HepG2 (cell line): ENCODE results near the gene POLR2H. TPM values are rescaled to one million over a fixed set of nuclear protein-coding genes. Genes with fewer than 3 reads are reported as not detected.
A peak's percentile ranks its signal among the peaks of the same experiment; 100 is the strongest.

Experiments used
- ATRX ChIP-seq: sonication (generic); formaldehyde crosslinking; IDR thresholded peaks from 2 replicates; pipeline ENCODE4 v1.4.0; 2020; ENCODE audit warnings: missing genetic modification reagents, borderline replicate concordance
- CENPT ChIP-seq: sonication (generic); formaldehyde crosslinking; IDR thresholded peaks from 2 replicates; pipeline ENCODE4 v1.8.0; 2022; ENCODE audit warnings: low read depth, mild to moderate bottlenecking, moderate library complexity, missing genetic modification reagents
- ETV5 ChIP-seq: IDR thresholded peaks from 2 replicates; pipeline ENCODE4 v1.6.1; 2018; ENCODE audit warnings: missing biosample characterization, missing genetic modification reagents, inconsistent platforms, borderline replicate concordance
- FOXC1 ChIP-seq: sonication (generic); formaldehyde crosslinking; IDR thresholded peaks from 2 replicates; pipeline ENCODE4 v1.8.0; 2022; ENCODE audit warnings: mild to moderate bottlenecking, missing genetic modification reagents, borderline replicate concordance
- GLI4 ChIP-seq: sonication (generic); formaldehyde crosslinking; IDR thresholded peaks from 2 replicates; pipeline ENCODE4 v1.5.1; 2020; ENCODE audit warnings: missing genetic modification reagents, mild to moderate bottlenecking, moderate library complexity, borderline replicate concordance
- SIX4 ChIP-seq: sonication (generic); formaldehyde crosslinking; IDR thresholded peaks from 2 replicates; pipeline ENCODE4 v1.4.0; 2020; ENCODE audit warnings: missing genetic modification reagents
- ZBTB38 ChIP-seq: sonication (generic); formaldehyde crosslinking; IDR thresholded peaks from 2 replicates; pipeline ENCODE4 v1.5.1; 2020; ENCODE audit warnings: mild to moderate bottlenecking, missing genetic modification reagents
- ZFYVE20 ChIP-seq: sonication (generic); formaldehyde crosslinking; IDR thresholded peaks from 2 replicates; pipeline ENCODE4 v1.8.0; 2023; ENCODE audit warnings: low read depth, mild to moderate bottlenecking, moderate library complexity, missing genetic modification reagents, borderline replicate concordance
- ZNF605 ChIP-seq: sonication (generic); formaldehyde crosslinking; IDR thresholded peaks from 2 replicates; pipeline ENCODE4 v1.8.0; 2022; ENCODE audit warnings: mild to moderate bottlenecking, missing genetic modification reagents
- ZNF737 ChIP-seq: sonication (generic); formaldehyde crosslinking; IDR thresholded peaks from 2 replicates; pipeline ENCODE4 v1.5.0; 2020; ENCODE audit warnings: missing genetic modification reagents, mild to moderate bottlenecking, borderline replicate concordance
- ZSCAN25 ChIP-seq: sonication (generic); formaldehyde crosslinking; IDR thresholded peaks from 2 replicates; pipeline ENCODE4 v1.8.0; 2022; ENCODE audit warnings: mild to moderate bottlenecking, missing genetic modification reagents
- polyA plus RNA-seq, 8 experiments: library from polyadenylated mRNA; depleted of rRNA in 3 of 8; stranded (reverse) in 7 of 8; unstranded in 1 of 8; fragments of >200 nt; fragmentation: Illumina TruSeq in 4 of 8; extraction: Trizol in 4 of 8; gene quantifications; 2 replicates each; pipeline versions ENCODE4 v1.2.1 to v1.2.3, GENCODE V29; 2011 to 2016; ENCODE audit warnings: low read depth in 4 of 8, missing spikeins in 1 of 8, mixed read lengths in 1 of 8; ENCODE audit not compliant: insufficient read depth in 1 of 8
- total RNA-seq, 5 experiments: library from RNA; depleted of rRNA; stranded (reverse); fragments of >200 nt; fragmentation: Illumina TruSeq; extraction: Trizol; gene quantifications; 2 replicates each; pipeline ENCODE4 v1.2.3, GENCODE V29; 2016; ENCODE audit warnings: low read depth in 1 of 5
- TF ChIP-seq, protein P1 (sequence below): sonication (generic); formaldehyde crosslinking; IDR thresholded peaks from 2 replicates; pipeline ENCODE4 v1.8.1; 2023; ENCODE audit warnings: mild to moderate bottlenecking, missing genetic modification reagents
- TF ChIP-seq, protein P2 (sequence below): sonication (generic); formaldehyde crosslinking; IDR thresholded peaks from 2 replicates; pipeline ENCODE4 v1.4.0; 2020; ENCODE audit warnings: mild to moderate bottlenecking, missing genetic modification reagents
- TF ChIP-seq, protein P3 (sequence below): sonication (generic); formaldehyde crosslinking; IDR thresholded peaks from 2 replicates; pipeline ENCODE4 v1.4.0; 2020; ENCODE audit warnings: mild to moderate bottlenecking, missing genetic modification reagents
- TF ChIP-seq, protein P4 (sequence below): sonication (generic); formaldehyde crosslinking; IDR thresholded peaks from 2 replicates; pipeline ENCODE4 v1.8.0; 2022; ENCODE audit warnings: missing genetic modification reagents, mild to moderate bottlenecking, inconsistent platforms, borderline replicate concordance
- TF ChIP-seq, protein P5 (sequence below): sonication (generic); formaldehyde crosslinking; IDR thresholded peaks from 2 replicates; pipeline ENCODE4 v1.5.0; 2020; ENCODE audit warnings: missing genetic modification reagents
- TF ChIP-seq, protein P6 (sequence below): sonication (generic); formaldehyde crosslinking; IDR thresholded peaks from 2 replicates; pipeline ENCODE4 v1.5.0; 2020; ENCODE audit warnings: mild to moderate bottlenecking, low read depth, missing genetic modification reagents, borderline replicate concordance

Gene POLR2H
- total and polyA plus RNA-seq, 2 of the 13 experiments (the other 11 are each of a cell fraction or from before 2014, with no cell fraction given): 118 to 194 TPM

DNA sequence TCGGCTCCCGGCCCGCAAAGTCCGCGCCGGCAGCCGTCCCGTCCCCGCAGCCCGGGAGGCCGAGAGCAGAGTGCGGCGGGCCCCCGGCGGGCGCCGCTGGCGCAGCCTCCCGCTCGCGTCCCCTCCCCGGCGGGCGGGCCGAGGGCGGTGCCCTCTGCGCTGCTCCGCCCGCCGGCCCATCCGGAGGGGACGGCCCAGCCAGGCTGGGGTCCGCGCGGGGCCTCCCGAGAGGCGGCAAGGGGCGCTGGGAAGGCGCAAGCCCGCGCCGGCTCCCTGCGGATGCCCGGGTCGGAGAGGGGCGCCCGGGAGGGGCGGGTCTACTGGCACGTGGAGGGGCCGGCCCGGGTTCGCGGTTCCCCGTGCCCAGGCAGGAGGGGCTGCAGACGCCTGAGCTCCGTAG is at the start of gene POLR2H, which contains the start of gene CLCN2 (continued):
- no peak for TF ChIP-seq CENPT (CRISPR knock-in tag)
- TF ChIP-seq GLI4 (CRISPR knock-in tag): no peak
- TF ChIP-seq, protein P1, sequence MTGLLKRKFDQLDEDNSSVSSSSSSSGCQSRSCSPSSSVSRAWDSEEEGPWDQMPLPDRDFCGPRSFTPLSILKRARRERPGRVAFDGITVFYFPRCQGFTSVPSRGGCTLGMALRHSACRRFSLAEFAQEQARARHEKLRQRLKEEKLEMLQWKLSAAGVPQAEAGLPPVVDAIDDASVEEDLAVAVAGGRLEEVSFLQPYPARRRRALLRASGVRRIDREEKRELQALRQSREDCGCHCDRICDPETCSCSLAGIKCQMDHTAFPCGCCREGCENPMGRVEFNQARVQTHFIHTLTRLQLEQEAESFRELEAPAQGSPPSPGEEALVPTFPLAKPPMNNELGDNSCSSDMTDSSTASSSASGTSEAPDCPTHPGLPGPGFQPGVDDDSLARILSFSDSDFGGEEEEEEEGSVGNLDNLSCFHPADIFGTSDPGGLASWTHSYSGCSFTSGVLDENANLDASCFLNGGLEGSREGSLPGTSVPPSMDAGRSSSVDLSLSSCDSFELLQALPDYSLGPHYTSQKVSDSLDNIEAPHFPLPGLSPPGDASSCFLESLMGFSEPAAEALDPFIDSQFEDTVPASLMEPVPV (CRISPR knock-in tag): 0 out of 2 replicates have a peak, but pooled peaks have one; percentile 16
- TF ChIP-seq, protein P2, sequence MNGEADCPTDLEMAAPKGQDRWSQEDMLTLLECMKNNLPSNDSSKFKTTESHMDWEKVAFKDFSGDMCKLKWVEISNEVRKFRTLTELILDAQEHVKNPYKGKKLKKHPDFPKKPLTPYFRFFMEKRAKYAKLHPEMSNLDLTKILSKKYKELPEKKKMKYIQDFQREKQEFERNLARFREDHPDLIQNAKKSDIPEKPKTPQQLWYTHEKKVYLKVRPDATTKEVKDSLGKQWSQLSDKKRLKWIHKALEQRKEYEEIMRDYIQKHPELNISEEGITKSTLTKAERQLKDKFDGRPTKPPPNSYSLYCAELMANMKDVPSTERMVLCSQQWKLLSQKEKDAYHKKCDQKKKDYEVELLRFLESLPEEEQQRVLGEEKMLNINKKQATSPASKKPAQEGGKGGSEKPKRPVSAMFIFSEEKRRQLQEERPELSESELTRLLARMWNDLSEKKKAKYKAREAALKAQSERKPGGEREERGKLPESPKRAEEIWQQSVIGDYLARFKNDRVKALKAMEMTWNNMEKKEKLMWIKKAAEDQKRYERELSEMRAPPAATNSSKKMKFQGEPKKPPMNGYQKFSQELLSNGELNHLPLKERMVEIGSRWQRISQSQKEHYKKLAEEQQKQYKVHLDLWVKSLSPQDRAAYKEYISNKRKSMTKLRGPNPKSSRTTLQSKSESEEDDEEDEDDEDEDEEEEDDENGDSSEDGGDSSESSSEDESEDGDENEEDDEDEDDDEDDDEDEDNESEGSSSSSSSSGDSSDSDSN (CRISPR knock-in tag): peak; percentile 77; the same call in 1 of the 2 replicates
- TF ChIP-seq ZBTB38 (CRISPR knock-in tag): no peak
- TF ChIP-seq ZFYVE20 (CRISPR knock-in tag): no peak
- TF ChIP-seq ETV5: no peak; the same call in 1 of the 2 replicates
- no peak for TF ChIP-seq ZNF737 (CRISPR knock-in tag)
- no peak for TF ChIP-seq ZNF605 (CRISPR knock-in tag)
- TF ChIP-seq FOXC1: no peak
- TF ChIP-seq ZSCAN25 (CRISPR knock-in tag): 0 out of 2 replicates have a peak, but pooled peaks have one; percentile 18
- TF ChIP-seq, protein P3, sequence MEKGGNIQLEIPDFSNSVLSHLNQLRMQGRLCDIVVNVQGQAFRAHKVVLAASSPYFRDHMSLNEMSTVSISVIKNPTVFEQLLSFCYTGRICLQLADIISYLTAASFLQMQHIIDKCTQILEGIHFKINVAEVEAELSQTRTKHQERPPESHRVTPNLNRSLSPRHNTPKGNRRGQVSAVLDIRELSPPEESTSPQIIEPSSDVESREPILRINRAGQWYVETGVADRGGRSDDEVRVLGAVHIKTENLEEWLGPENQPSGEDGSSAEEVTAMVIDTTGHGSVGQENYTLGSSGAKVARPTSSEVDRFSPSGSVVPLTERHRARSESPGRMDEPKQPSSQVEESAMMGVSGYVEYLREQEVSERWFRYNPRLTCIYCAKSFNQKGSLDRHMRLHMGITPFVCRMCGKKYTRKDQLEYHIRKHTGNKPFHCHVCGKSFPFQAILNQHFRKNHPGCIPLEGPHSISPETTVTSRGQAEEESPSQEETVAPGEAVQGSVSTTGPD (CRISPR knock-in tag): no peak
- TF ChIP-seq, protein P4, sequence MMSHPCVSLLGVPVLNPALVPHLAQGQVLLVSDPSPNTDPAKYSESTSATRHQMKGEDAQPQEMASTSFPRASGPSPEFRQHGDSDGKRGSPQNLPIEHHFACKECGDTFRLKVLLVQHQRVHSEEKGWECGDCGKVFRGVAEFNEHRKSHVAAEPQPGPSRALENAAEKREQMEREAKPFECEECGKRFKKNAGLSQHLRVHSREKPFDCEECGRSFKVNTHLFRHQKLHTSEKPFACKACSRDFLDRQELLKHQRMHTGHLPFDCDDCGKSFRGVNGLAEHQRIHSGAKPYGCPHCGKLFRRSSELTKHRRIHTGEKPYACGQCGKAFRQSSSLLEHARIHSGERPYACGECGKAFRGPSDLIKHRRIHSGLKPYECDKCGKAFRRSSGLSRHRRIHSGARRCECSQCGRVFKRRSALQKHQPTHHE: peak; percentile 63; the same call in 1 of the 2 replicates
- no peak for TF ChIP-seq ATRX (CRISPR knock-in tag)
- TF ChIP-seq, protein P5, sequence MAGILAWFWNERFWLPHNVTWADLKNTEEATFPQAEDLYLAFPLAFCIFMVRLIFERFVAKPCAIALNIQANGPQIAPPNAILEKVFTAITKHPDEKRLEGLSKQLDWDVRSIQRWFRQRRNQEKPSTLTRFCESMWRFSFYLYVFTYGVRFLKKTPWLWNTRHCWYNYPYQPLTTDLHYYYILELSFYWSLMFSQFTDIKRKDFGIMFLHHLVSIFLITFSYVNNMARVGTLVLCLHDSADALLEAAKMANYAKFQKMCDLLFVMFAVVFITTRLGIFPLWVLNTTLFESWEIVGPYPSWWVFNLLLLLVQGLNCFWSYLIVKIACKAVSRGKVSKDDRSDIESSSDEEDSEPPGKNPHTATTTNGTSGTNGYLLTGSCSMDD: no peak
- TF ChIP-seq, protein P6, sequence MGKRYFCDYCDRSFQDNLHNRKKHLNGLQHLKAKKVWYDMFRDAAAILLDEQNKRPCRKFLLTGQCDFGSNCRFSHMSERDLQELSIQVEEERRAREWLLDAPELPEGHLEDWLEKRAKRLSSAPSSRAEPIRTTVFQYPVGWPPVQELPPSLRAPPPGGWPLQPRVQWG: no peak
- TF ChIP-seq SIX4 (CRISPR knock-in tag): no peak
